ENCODE results near the gene SIK3. TPM values are rescaled to one million over a fixed set of nuclear protein-coding genes. Genes with fewer than 3 reads are reported as not detected.

SIK3 gene
- polyA plus RNA-seq, 1 experiment, result 7.3 TPM

DNA sequence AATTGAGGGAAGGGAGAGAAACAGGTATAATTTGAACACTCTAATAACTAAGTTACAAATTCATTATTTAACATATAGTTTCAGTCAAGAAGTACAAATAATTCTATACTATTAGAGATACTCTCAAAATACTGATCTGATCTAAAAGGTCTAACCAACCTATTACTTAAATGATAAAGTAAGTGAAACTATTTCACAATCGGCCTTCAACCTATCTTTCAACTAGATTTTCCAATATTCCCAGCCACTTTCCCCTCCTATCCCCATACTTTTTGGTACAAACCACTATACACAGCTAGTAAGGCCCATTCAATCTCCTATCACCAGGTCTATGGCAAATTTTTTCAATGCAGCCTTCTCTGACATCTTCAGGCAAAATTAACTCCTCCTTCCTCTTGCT, 106.7 kb downstream of the SIK3 start:
- H3K27me3 ChIP-seq (ENCODE audit: control insufficient read depth, insufficient read depth, low read length), result no peaks in the 10 kb centered on the region
- POLR2A ChIA-PET, result no interaction called here
- CTCF ChIA-PET, result interaction anchor here (0.6 kb wide), 1 partner anchor 28 kb away, joined by 3 read pairs; no protein-coding TSS in a partner anchor
- no peak overlapping the region for H3K4me3 ChIP-seq (ENCODE audit: low read depth, low read length)
- no peaks in the 10 kb centered on the region for H3K36me3 ChIP-seq (ENCODE audit: control insufficient read depth, insufficient read depth, low read length)
- TF ChIP-seq, protein P1, sequence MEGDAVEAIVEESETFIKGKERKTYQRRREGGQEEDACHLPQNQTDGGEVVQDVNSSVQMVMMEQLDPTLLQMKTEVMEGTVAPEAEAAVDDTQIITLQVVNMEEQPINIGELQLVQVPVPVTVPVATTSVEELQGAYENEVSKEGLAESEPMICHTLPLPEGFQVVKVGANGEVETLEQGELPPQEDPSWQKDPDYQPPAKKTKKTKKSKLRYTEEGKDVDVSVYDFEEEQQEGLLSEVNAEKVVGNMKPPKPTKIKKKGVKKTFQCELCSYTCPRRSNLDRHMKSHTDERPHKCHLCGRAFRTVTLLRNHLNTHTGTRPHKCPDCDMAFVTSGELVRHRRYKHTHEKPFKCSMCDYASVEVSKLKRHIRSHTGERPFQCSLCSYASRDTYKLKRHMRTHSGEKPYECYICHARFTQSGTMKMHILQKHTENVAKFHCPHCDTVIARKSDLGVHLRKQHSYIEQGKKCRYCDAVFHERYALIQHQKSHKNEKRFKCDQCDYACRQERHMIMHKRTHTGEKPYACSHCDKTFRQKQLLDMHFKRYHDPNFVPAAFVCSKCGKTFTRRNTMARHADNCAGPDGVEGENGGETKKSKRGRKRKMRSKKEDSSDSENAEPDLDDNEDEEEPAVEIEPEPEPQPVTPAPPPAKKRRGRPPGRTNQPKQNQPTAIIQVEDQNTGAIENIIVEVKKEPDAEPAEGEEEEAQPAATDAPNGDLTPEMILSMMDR (IDR thresholded peaks at IDR 0.05; ENCODE audit: insufficient read depth, low read depth, low read length), result no peak
- DNase-seq (ENCODE audit: low read depth), result no peak

DNA sequence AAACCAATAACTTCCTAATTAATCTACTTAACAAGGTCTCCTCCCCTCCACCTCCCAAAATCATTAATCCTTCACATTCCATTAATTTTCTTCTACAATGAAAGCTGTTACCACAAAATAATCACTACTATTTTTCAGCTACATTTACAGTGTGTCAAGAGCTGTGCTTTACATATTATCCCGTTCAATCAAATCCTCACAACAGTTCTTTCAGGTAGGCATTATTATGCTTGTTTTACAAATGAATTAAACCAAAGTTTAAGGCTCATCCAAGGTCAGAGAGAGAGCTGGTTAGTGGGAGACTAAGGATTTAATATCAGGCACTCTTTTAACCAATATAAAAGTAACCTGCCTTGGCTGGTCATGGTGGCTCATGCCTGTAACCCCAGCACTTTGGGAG, 107.4 kb downstream of the SIK3 start:
- ChIA-PET CTCF (interaction anchor here (0.6 kb wide), 1 partner anchor 29 kb away, joined by 3 read pairs; no protein-coding TSS in a partner anchor), POLR2A (no interaction called here)
- Histone ChIP-seq H3K27me3 (ENCODE audit: control insufficient read depth, insufficient read depth, low read length) (no peaks in the 10 kb centered on the region), H3K36me3 (ENCODE audit: control insufficient read depth, insufficient read depth, low read length) (no peaks in the 10 kb centered on the region), H3K4me3 (ENCODE audit: low read depth, low read length) (no peak overlapping the region)
- DNase-seq (ENCODE audit: low read depth), result no peak
- TF ChIP-seq, protein P1 (IDR thresholded peaks at IDR 0.05; ENCODE audit: insufficient read depth, low read depth, low read length), result no peak

DNA sequence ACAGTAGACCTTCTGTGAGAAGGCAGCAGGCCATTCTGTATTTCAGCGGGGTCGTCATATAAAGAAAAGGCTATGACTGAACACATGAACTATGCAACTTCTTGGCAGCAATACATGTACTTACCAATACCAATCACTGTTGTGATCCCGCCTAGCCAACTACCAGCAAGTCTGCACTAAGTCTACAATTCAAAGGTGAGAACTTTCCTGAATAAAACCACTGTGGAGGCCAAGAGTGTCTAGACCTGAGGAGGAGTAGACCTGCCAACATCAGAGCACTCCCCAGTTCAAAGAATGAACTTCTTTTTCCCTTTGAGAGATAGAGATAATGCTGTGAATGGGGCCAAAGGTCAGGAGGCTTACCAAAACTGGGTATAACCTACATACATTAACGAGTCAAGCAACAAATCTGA, 108.2 kb downstream of the SIK3 start:
- Histone ChIP-seq H3K4me3 (ENCODE audit: low read depth, low read length) (no peak overlapping the region), H3K27me3 (ENCODE audit: control insufficient read depth, insufficient read depth, low read length) (no peaks in the 10 kb centered on the region), H3K36me3 (ENCODE audit: control insufficient read depth, insufficient read depth, low read length) (no peaks in the 10 kb centered on the region)
- TF ChIP-seq, protein P1 (IDR thresholded peaks at IDR 0.05; ENCODE audit: insufficient read depth, low read depth, low read length), result no peak
- no peak for DNase-seq (ENCODE audit: low read depth)
- ChIA-PET POLR2A (no interaction called here), CTCF (interaction anchor here (1.0 kb wide), 1 partner anchor 30 kb away, joined by 4 read pairs; no protein-coding TSS in a partner anchor)

DNA sequence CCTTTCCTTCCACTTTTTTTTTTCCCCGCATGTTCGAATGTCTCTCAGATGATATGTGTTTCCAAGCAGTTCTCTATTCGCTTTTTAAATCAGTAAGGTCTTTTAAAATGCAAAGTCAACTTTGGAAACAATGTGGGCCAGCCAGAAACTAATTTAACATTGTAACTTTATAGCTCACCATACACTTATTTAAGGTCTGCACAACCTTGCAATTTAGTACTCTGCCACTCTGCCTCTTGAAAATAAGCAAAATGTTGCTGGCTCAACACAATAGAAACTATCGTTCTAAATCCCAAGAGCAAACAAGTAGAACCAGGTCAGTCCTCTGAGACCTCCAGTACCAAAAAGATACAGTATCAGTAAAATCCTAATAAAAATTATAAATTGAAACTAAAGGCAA, 109.0 kb downstream of the SIK3 start:
- POLR2A ChIA-PET, result no interaction called here
- CTCF ChIA-PET, result interaction anchor here (0.7 to 1.0 kb wide), 2 partner anchors 31 to 324 kb away, joined by 4 read pairs; no protein-coding TSS in a partner anchor

DNA sequence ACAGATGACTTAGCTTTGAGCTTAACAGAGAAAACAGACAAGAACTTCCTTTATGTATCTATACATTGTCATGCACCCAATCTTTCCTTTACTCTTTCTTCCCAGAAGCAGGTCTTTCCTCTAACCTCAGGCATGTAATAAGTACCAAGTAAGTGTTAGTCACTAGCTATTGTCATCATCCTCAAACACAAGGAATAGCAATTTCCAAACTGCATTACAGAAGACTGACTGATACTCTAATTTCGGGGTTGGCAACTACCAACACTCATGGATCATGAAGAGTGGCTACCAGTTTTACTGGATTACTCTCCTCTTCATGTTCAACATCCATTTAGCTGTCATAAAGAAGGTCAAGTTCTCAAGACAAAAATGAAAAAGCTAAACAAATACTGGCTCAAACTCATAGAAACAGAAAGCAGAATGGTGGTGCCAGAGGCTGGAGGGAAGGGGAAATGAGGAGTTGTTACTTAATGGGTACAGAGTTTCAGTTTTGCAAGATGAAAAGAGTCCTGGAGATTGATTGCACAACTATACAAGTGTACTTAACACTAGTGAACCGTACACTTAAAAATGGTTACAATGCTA, 111.6 kb downstream of the SIK3 start:
- ChIA-PET CTCF (interaction anchor here (1.0 to 1.8 kb wide), 2 partner anchors 10 to 107 kb away, joined by 3 to 6 read pairs; no protein-coding TSS in a partner anchor), POLR2A (no interaction called here)
- TF ChIP-seq, protein P1 (IDR thresholded peaks at IDR 0.05; ENCODE audit: insufficient read depth, low read depth, low read length), result no peak
- H3K36me3 ChIP-seq (ENCODE audit: control insufficient read depth, insufficient read depth, low read length), result no peaks in the 10 kb centered on the region
- no peaks in the 10 kb centered on the region for H3K27me3 ChIP-seq (ENCODE audit: control insufficient read depth, insufficient read depth, low read length)
- DNase-seq (ENCODE audit: low read depth), result peak; percentile 49
- H3K4me3 ChIP-seq (ENCODE audit: low read depth, low read length), result no peak overlapping the region

More for the DNA sequence above, 109.0 kb downstream of the SIK3 start:
- Histone ChIP-seq H3K27me3 (ENCODE audit: control insufficient read depth, insufficient read depth, low read length) (no peaks in the 10 kb centered on the region), H3K36me3 (ENCODE audit: control insufficient read depth, insufficient read depth, low read length) (no peaks in the 10 kb centered on the region), H3K4me3 (ENCODE audit: low read depth, low read length) (no peak overlapping the region)
- TF ChIP-seq, protein P1 (IDR thresholded peaks at IDR 0.05; ENCODE audit: insufficient read depth, low read depth, low read length), result no peak
- no peak for DNase-seq (ENCODE audit: low read depth)

Data from BJ (cell line).